ENCODE data around the gene BTBD19. TPM values are rescaled to one million over a fixed set of nuclear protein-coding genes. Genes with fewer than 3 reads are reported as not detected.

The BTBD19 gene
- total and polyA plus RNA-seq, 9 of the 15 experiments (the other 6 are each of a cell fraction or from before 2014, with no cell fraction given): 0.22 to 2.0 (median 0.95) TPM

DNA sequence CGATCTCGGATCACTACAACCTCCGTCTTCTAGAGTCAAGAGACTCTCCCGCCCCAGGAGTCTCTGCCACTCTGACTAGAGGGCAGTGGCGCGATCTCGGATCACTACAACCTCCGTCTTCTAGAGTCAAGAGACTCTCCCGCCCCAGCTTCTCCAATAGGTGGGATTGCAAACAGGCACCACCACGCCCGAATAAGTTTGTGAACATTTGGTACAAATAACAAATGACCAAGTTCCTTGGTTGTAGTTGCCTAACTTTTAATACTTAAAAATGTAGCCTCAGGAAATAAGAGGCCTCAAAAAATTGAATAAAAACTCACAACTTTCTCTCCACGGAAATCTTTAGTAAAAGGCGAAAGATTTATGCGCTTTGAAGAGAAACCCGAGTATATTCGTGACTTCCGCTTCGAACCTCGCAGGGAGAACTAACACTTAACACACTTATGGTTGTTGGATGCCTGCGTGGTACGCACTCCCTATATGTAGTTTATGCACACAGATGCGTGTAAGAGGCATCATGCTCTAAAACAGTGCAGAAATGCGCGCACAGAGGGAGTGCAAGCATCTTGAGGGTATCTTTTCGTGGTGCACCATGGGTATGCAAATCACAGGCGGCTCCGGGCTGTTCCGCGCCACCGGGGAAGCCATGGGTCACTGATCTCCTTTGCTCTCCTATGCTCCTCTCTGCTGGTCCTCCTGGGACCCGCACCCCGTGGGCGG lies 11.4 kb downstream of the BTBD19 start (continued):
- TF ChIP-seq, protein P1, sequence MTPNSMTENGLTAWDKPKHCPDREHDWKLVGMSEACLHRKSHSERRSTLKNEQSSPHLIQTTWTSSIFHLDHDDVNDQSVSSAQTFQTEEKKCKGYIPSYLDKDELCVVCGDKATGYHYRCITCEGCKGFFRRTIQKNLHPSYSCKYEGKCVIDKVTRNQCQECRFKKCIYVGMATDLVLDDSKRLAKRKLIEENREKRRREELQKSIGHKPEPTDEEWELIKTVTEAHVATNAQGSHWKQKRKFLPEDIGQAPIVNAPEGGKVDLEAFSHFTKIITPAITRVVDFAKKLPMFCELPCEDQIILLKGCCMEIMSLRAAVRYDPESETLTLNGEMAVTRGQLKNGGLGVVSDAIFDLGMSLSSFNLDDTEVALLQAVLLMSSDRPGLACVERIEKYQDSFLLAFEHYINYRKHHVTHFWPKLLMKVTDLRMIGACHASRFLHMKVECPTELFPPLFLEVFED (CRISPR knock-in tag; conservative IDR thresholded peaks at IDR 0.05): peak; percentile 99
- TF ChIP-seq ZNF274 (IDR thresholded peaks at IDR 0.05; ENCODE audit: borderline replicate concordance, low read depth, low read length): no peak
- TF ChIP-seq RAD51 (IDR thresholded peaks at IDR 0.05; ENCODE audit: borderline replicate concordance, low read depth): peak; percentile 56
- no peak for TF ChIP-seq RBM15 (IDR thresholded peaks at IDR 0.05; ENCODE audit: insufficient read depth, low read length)
- peak; percentile 86; the same call in 1 of the 2 replicates for TF ChIP-seq ZFP30 (CRISPR knock-in tag; IDR thresholded peaks at IDR 0.05; ENCODE audit: borderline replicate concordance)
- TF ChIP-seq ZBTB1 (CRISPR knock-in tag; IDR thresholded peaks at IDR 0.05; ENCODE audit: borderline replicate concordance, low read depth): no peak
- TF ChIP-seq PRPF4 (IDR thresholded peaks at IDR 0.05; ENCODE audit: insufficient read depth, low read depth, low read length, poor library complexity, severe bottlenecking): no peak
- peak; percentile 85 for TF ChIP-seq ZNF586 (CRISPR knock-in tag; conservative IDR thresholded peaks at IDR 0.05)
- peak; percentile 82 for TF ChIP-seq FOXP1 (CRISPR knock-in tag; IDR thresholded peaks at IDR 0.05)
- TF ChIP-seq, protein P2, sequence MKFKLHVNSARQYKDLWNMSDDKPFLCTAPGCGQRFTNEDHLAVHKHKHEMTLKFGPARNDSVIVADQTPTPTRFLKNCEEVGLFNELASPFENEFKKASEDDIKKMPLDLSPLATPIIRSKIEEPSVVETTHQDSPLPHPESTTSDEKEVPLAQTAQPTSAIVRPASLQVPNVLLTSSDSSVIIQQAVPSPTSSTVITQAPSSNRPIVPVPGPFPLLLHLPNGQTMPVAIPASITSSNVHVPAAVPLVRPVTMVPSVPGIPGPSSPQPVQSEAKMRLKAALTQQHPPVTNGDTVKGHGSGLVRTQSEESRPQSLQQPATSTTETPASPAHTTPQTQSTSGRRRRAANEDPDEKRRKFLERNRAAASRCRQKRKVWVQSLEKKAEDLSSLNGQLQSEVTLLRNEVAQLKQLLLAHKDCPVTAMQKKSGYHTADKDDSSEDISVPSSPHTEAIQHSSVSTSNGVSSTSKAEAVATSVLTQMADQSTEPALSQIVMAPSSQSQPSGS (CRISPR knock-in tag; IDR thresholded peaks at IDR 0.05): no peak
- TF ChIP-seq, protein P3, sequence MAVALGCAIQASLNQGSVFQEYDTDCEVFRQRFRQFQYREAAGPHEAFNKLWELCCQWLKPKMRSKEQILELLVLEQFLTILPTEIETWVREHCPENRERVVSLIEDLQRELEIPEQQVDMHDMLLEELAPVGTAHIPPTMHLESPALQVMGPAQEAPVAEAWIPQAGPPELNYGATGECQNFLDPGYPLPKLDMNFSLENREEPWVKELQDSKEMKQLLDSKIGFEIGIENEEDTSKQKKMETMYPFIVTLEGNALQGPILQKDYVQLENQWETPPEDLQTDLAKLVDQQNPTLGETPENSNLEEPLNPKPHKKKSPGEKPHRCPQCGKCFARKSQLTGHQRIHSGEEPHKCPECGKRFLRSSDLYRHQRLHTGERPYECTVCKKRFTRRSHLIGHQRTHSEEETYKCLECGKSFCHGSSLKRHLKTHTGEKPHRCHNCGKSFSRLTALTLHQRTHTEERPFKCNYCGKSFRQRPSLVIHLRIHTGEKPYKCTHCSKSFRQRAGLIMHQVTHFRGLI (CRISPR knock-in tag; IDR thresholded peaks at IDR 0.05): no peak
- TF ChIP-seq MAFG (tag; conservative IDR thresholded peaks at IDR 0.05): no peak
- peak; percentile 83 for TF ChIP-seq FOSL1 (tag; conservative IDR thresholded peaks at IDR 0.05)
- TF ChIP-seq TAL1 (IDR thresholded peaks at IDR 0.05): no peak
- peak; percentile 99 for TF ChIP-seq ILF3 (IDR thresholded peaks at IDR 0.05; ENCODE audit: borderline replicate concordance)
- TF ChIP-seq, protein P4, sequence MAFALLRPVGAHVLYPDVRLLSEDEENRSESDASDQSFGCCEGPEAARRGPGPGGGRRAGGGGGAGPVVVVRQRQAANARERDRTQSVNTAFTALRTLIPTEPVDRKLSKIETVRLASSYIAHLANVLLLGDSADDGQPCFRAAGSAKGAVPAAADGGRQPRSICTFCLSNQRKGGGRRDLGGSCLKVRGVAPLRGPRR (CRISPR knock-in tag; IDR thresholded peaks at IDR 0.05): no peak; the same call in 1 of the 2 replicates
- no peak; a peak in 1 of 4 replicates for TF ChIP-seq SIX5 (IDR thresholded peaks at IDR 0.05; ENCODE audit: borderline replicate concordance in 1 of 2, insufficient read depth in 1 of 2, low read depth in 1 of 2, low read length in 2 of 2)
- TF ChIP-seq MEF2D (tag; conservative IDR thresholded peaks at IDR 0.05; ENCODE audit: low read depth): peak; percentile 60; the same call in 1 of the 2 replicates
- no peak for TF ChIP-seq JUN (IDR thresholded peaks at IDR 0.05; ENCODE audit: borderline replicate concordance, low read depth, low read length)
- peak; percentile 81; the same call in 1 of the 2 replicates for TF ChIP-seq JUN (CRISPR knock-in tag; IDR thresholded peaks at IDR 0.05; ENCODE audit: borderline replicate concordance)
- TF ChIP-seq CBX8 (IDR thresholded peaks at IDR 0.05; ENCODE audit: borderline replicate concordance, extremely low read depth, low read depth, low read length, poor library complexity, severe bottlenecking): no peak

Data from K562 (cell line).